HL-60 (cell line): ENCODE measurements around the gene NARS2.

Experiments used
- DNase-seq, 2 experiments: peaks; one replicate each; pipeline ENCODE4 v3.0.0-alpha.2; 2010 to 2020; ENCODE audit warnings: low read depth in 1 of 2, low spot score in 1 of 2
- H3K27ac ChIP-seq: fragments of 250-450 bp; sonication (Bioruptor Pico); replicated peaks from 2 replicates; pipeline ENCODE4 v1.5.1; 2020; ENCODE audit warnings: mild to moderate bottlenecking, moderate library complexity
- H3K27me3 ChIP-seq: fragments of 250-450 bp; sonication (Bioruptor Pico); 2 replicates; pipeline ENCODE4 v1.5.1; 2021; ENCODE audit warnings: mild to moderate bottlenecking, moderate library complexity; ENCODE audit not compliant: insufficient read depth, poor library complexity, severe bottlenecking
- H3K4me3 ChIP-seq: replicated peaks from 2 replicates; pipeline ENCODE4 v1.5.1; 2011; ENCODE audit warnings: mild to moderate bottlenecking, control low read depth, low read length; ENCODE audit not compliant: insufficient read depth
- GABPA ChIP-seq: IDR thresholded peaks from 2 replicates; pipeline ENCODE4 v1.6.1; 2012; ENCODE audit warnings: low read depth
- POLR2AphosphoS5 ChIP-seq: IDR thresholded peaks from 2 replicates; pipeline ENCODE4 v1.6.1; 2012; ENCODE audit warnings: low read depth
- SPI1 ChIP-seq: IDR thresholded peaks from 2 replicates; pipeline ENCODE4 v1.6.1; 2012; ENCODE audit warnings: low read depth, mild to moderate bottlenecking, borderline replicate concordance
- TF ChIP-seq, protein P1 (sequence below): IDR thresholded peaks from 2 replicates; pipeline ENCODE4 v1.6.1; 2012; ENCODE audit warnings: low read depth; ENCODE audit not compliant: insufficient replicate concordance
- TF ChIP-seq, protein P2 (sequence below): IDR thresholded peaks from one replicate; pipeline ENCODE4 v1.5.1; 2011; ENCODE audit warnings: low read length, control low read depth, inconsistent platforms; ENCODE audit not compliant: insufficient read depth

NARS2 gene

DNA sequence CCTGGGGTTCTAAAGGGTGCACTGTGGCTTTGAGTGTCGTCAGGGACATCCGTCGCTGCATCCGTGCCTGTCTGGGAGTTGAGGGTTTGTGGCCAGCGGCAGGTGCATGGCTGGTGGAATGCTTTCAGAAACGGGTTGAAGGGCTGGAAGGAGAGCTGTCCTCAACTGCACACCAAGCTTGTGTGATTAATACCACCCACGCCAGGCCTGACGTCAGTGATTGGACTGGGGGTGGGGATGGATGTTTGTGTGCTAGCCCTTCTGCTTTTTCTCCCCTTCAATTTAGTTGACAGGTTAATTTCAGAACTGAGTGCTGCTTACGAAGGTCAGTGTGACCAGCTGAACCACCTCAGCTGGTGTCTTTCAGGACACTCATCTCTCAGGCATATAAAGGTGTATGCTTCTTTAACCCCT, 153.9 kb downstream of the NARS2 start:
- no peak overlapping the region for H3K4me3 ChIP-seq
- H3K27ac ChIP-seq: no peak overlapping the region
- DNase-seq: peak in 1 of 2 experiments; percentile 43

DNA sequence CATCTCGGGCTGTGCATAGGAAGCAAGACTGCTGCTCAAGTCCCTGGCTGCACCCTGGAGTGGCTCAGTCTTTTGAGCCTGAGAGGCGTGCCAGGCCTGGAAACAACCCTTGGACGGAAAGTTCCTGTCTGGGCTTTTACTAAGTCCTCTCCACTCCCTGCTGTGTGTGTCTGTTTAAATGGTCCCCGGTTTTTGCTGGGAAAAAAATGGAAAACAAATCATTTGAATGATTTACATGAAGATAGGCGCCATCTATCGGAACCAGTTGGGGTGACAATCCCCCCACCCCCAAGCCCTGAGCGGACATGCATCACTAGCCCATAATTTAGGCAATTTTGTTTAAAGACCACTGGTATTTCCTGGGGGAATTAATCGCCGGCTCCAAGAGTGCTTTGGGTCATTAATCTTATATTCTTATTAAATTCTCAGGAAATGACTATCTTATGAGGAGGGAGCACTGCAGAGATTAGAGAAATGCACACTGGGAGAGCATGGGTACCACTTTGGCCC, 154.4 kb downstream of the NARS2 start:
- no peak for TF ChIP-seq SPI1
- TF ChIP-seq, protein P1, sequence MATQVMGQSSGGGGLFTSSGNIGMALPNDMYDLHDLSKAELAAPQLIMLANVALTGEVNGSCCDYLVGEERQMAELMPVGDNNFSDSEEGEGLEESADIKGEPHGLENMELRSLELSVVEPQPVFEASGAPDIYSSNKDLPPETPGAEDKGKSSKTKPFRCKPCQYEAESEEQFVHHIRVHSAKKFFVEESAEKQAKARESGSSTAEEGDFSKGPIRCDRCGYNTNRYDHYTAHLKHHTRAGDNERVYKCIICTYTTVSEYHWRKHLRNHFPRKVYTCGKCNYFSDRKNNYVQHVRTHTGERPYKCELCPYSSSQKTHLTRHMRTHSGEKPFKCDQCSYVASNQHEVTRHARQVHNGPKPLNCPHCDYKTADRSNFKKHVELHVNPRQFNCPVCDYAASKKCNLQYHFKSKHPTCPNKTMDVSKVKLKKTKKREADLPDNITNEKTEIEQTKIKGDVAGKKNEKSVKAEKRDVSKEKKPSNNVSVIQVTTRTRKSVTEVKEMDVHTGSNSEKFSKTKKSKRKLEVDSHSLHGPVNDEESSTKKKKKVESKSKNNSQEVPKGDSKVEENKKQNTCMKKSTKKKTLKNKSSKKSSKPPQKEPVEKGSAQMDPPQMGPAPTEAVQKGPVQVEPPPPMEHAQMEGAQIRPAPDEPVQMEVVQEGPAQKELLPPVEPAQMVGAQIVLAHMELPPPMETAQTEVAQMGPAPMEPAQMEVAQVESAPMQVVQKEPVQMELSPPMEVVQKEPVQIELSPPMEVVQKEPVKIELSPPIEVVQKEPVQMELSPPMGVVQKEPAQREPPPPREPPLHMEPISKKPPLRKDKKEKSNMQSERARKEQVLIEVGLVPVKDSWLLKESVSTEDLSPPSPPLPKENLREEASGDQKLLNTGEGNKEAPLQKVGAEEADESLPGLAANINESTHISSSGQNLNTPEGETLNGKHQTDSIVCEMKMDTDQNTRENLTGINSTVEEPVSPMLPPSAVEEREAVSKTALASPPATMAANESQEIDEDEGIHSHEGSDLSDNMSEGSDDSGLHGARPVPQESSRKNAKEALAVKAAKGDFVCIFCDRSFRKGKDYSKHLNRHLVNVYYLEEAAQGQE: no peak
- no peak for TF ChIP-seq GABPA
- TF ChIP-seq, protein P2, sequence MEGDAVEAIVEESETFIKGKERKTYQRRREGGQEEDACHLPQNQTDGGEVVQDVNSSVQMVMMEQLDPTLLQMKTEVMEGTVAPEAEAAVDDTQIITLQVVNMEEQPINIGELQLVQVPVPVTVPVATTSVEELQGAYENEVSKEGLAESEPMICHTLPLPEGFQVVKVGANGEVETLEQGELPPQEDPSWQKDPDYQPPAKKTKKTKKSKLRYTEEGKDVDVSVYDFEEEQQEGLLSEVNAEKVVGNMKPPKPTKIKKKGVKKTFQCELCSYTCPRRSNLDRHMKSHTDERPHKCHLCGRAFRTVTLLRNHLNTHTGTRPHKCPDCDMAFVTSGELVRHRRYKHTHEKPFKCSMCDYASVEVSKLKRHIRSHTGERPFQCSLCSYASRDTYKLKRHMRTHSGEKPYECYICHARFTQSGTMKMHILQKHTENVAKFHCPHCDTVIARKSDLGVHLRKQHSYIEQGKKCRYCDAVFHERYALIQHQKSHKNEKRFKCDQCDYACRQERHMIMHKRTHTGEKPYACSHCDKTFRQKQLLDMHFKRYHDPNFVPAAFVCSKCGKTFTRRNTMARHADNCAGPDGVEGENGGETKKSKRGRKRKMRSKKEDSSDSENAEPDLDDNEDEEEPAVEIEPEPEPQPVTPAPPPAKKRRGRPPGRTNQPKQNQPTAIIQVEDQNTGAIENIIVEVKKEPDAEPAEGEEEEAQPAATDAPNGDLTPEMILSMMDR: peak; percentile 1
- no peak for TF ChIP-seq POLR2AphosphoS5
- no peak overlapping the region for H3K27ac ChIP-seq
- peak in 1 of 2 experiments; percentile 50 for DNase-seq
- H3K27me3 ChIP-seq: no peaks in the 10 kb centered on the region
- H3K4me3 ChIP-seq: no peak overlapping the region

More for the DNA sequence above, 153.9 kb downstream of the NARS2 start:
- TF ChIP-seq, protein P1: no peak
- TF ChIP-seq GABPA (no peak), SPI1 (peak; percentile 11; the same call in 1 of the 2 replicates)
- no peaks in the 10 kb centered on the region for H3K27me3 ChIP-seq

DNA sequence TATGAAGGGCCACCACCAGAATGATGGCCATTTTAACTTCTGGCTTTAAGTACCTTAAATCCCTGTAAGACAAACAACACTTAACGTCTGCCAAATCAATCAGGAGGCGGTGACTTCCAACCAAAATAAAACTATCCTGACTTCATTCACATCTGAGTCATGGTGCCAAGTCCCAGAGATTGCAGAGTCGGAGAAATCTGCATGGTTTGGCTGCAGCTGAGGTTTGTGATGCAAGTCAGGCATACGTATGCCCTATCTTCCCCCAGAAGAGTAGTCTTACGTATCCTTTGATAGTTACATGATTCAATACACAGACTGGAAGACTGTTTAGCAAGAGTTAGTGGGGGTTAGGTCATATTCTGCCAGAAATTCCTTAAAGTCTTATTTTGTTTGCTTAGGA, 155.3 kb downstream of the NARS2 start:
- TF ChIP-seq, protein P1: no peak
- TF ChIP-seq GABPA (no peak), POLR2AphosphoS5 (no peak), SPI1 (no peak)
- TF ChIP-seq, protein P2: no peak
- DNase-seq: peak; percentile 37 to 50
- no peaks in the 10 kb centered on the region for H3K27me3 ChIP-seq
- no peak overlapping the region for H3K27ac ChIP-seq
- H3K4me3 ChIP-seq: no peak overlapping the region
